Pancreas (tissue), 10 donors: ENCODE results near the gene TMEM30A. TPM values are rescaled to one million over a fixed set of nuclear protein-coding genes. Genes with fewer than 3 reads are reported as not detected.
A peak's percentile ranks its signal among the peaks of the same experiment; 100 is the strongest.

ENCODE experiments used
- ATAC-seq, 4 donors: fragments of 200-7000 bp; cut with Tn5 transposase; one replicate each; pipeline versions ENCODE4 v1.8.0 to v1.9.1; 2020; ENCODE audit warnings: mild to moderate bottlenecking in 4 of 4, moderate library complexity in 4 of 4
- DNase-seq, 6 donors: peaks; one replicate each; pipeline ENCODE4 v3.0.0-alpha.2; 2020
- FAIRE-seq: peaks from 2 replicates; lab custom pipeline; 2012; peaks lifted over from hg19 to GRCh38; lab: Jason Lieb, UNC
- H3K27ac ChIP-seq, 4 donors: fragments of 200-600 bp; sonication (generic); 1 replicate in 3 of 4; 2 replicates in 1 of 4; pipeline versions ENCODE4 v1.5.0 to v1.8.0; 2020
- H3K27me3 ChIP-seq, 4 donors: fragments of 200-600 bp; one replicate each; pipeline ENCODE4 v1.8.0; 2021
- H3K36me3 ChIP-seq, 3 donors: fragments of 200-600 bp; sonication (generic) in 1 of 3; one replicate each; pipeline versions ENCODE4 v1.5.0 to v1.8.0; 2020 to 2021
- H3K4me1 ChIP-seq, 3 donors: fragments of 200-600 bp; one replicate each; pipeline ENCODE4 v1.8.0; 2021
- H3K4me3 ChIP-seq, 4 donors: fragments of 200-600 bp; sonication (generic) in 2 of 4; one replicate each; pipeline versions ENCODE4 v1.5.0 to v1.8.0; 2020 to 2021
- H3K9me3 ChIP-seq, 4 donors: fragments of 200-600 bp; one replicate each; pipeline ENCODE4 v1.8.0; 2021
- WGBS, 2 donors: extraction: QIAGEN DNeasy Blood & Tissue Kit; methylation state at CpG; one replicate each; pipeline ENCODE4 v1.1.7; 2013; 5-methylcytosine and 5-hydroxymethylcytosine counted together
- intact Hi-C, 3 donors: fragments of 100-400 bp; cut with DNase I; formaldehyde crosslinking; loops; one replicate each; pipeline versions ENCODE4 v1.11.1 to v1.14.2; 2022
- polyA plus RNA-seq, 2 donors: library from polyadenylated mRNA; stranded (reverse); fragments of 200-250 nt; gene quantifications; one replicate each; pipeline ENCODE4 v1.2.3, GENCODE V29; 2013
- total RNA-seq, 6 donors: library from RNA; stranded (reverse); fragmentation: NEBNext Ultra II Directional in 4 of 6; extraction: Animal tissue kit (Norgen Biotek cat#: 25700) in 4 of 6; gene quantifications; one replicate each; pipeline versions ENCODE4 v1.2.1 to v1.2.4, GENCODE V29; 2021 to 2023
- TF ChIP-seq, protein P1 (sequence below), 4 donors: fragments of 200-600 bp; sonication (generic) in 3 of 4; IDR thresholded peaks; one replicate each; pipeline versions ENCODE4 v1.5.0 to v1.8.0; 2021; ENCODE audit warnings: antibody characterized with exemption in 4 of 4
- donor health status: healthy with polysubstance abuse.
- donor health status: DM: no; HTN: no; CAD: no; lungs with moderate emphysema.
- donor health status: DM: no; HTN: no; CAD: no.
- donor health status: control.
- donor health status: control.
- donor health status: Bipolar disorder and iron deficiency.
- donor health status: DM: yes; HTN: yes; CAD: no.
- donor health status: DM: no; HTN: no; CAD: no.
- donor health status: DM: no; HTN: no; CAD: no.
- donor health status: DM: yes; HTN: yes; CAD: no.

The TMEM30A gene
- total and polyA plus RNA-seq, 8 donors, result 21.2 to 85.5 (median 66.5) TPM

DNA sequence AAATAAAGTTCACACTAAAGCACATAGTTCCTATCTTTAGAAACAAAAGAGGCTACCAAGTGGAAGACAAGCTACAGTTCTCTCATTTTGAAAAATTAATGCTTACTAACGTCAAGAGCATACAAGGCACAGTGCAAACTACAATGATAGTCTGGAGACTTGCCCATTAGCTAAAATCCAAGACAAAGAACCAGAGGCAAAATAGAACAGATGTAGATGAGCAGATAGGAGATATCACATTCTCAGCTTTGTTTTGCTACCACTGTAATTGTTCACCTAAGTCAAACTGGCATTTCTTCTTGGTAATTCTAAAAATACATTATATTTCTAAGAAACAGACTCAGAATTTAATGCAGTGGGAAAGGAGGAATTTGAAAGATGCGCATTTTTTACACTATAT lies 5.2 kb downstream of the TMEM30A start:
- ATAC-seq (no peak), FAIRE-seq (no peak), DNase-seq (no peak)
- H3K4me3 ChIP-seq, result no peak overlapping the region
- no peak overlapping the region for H3K27ac ChIP-seq
- H3K36me3 ChIP-seq, result no peaks in the 10 kb centered on the region
- H3K27me3 ChIP-seq, result no peaks in the 10 kb centered on the region
- no peaks in the 10 kb centered on the region for H3K9me3 ChIP-seq
- intact Hi-C loops, result no loop called here
- H3K4me1 ChIP-seq, result peaks cover 12 to 47% (median 44%) of the 10 kb centered on the region in 3 donors
- 57 to 59% methylated on average over 2 of the region's 2 CpGs for WGBS, 2 donors
- TF ChIP-seq, protein P1, sequence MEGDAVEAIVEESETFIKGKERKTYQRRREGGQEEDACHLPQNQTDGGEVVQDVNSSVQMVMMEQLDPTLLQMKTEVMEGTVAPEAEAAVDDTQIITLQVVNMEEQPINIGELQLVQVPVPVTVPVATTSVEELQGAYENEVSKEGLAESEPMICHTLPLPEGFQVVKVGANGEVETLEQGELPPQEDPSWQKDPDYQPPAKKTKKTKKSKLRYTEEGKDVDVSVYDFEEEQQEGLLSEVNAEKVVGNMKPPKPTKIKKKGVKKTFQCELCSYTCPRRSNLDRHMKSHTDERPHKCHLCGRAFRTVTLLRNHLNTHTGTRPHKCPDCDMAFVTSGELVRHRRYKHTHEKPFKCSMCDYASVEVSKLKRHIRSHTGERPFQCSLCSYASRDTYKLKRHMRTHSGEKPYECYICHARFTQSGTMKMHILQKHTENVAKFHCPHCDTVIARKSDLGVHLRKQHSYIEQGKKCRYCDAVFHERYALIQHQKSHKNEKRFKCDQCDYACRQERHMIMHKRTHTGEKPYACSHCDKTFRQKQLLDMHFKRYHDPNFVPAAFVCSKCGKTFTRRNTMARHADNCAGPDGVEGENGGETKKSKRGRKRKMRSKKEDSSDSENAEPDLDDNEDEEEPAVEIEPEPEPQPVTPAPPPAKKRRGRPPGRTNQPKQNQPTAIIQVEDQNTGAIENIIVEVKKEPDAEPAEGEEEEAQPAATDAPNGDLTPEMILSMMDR (IDR thresholded peaks at IDR 0.05), result no peak

DNA sequence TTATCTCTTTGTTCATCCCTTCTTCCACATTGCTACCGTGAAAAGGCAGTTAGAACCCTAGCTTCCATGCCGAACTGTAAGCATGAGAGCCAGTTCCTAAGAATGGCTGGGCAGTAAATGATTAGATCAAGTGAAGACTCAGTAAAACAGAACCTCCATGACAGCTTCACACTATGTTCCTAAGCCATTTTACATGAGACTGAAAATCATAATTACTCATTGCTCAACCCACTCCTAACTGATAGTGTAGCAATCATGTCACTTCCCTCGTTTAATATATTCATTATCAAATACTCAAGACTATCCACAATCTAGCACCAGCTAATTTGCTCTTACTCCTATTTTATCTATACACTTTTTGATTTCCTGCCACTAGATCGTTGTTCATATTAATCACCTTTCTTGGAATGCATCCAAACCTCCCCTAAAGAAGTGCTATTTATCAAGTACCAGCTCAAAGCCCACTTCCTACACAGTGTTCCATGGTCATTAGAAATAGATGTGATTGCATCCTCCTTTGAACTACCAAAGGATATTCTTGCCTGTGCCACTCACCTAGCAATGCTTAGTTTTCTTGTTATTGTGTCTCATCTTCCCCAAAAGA lies 6.0 kb downstream of the TMEM30A start:
- TF ChIP-seq, protein P1 (IDR thresholded peaks at IDR 0.05), result no peak
- intact Hi-C loops, result no loop called here
- no peak overlapping the region for H3K27ac ChIP-seq
- no peaks in the 10 kb centered on the region for H3K36me3 ChIP-seq
- H3K9me3 ChIP-seq, result no peaks in the 10 kb centered on the region
- 27 to 29% methylated on average over 4 of the region's 4 CpGs for WGBS, 2 donors
- FAIRE-seq, result no peak
- peaks cover 15 to 56% (median 47%) of the 10 kb centered on the region in 3 donors for H3K4me1 ChIP-seq
- no peak for DNase-seq
- no peak for ATAC-seq
- H3K27me3 ChIP-seq, result no peaks in the 10 kb centered on the region
- no peak overlapping the region for H3K4me3 ChIP-seq

DNA sequence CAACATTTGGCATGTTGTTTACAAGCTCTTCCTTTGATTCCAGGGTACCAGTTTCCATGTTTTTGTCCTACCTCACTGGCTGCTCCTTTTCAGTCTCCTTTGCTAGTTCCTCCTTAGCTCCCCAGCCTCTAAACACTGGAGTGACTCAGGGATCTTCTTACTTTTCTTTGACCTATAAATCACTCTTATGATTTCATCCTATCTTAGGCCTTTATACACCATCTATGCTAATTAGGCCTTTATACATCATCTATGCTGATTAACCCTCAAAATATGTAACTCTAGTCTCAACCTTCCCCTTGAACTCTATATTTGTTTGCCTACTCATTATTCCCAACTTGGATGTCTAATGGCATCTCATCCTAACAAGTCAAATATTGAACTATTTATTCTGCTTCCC lies 9.5 kb downstream of the TMEM30A start:
- TF ChIP-seq, protein P1 (IDR thresholded peaks at IDR 0.05), result no peak
- Histone ChIP-seq H3K27me3 (no peaks in the 10 kb centered on the region), H3K27ac (no peak overlapping the region), H3K9me3 (no peaks in the 10 kb centered on the region), H3K4me1 (peaks cover 26 to 48% (median 34%) of the 10 kb centered on the region in 3 donors), H3K36me3 (no peaks in the 10 kb centered on the region), H3K4me3 (no peak overlapping the region)
- ATAC-seq, result no peak
- intact Hi-C loops, result no loop called here
- FAIRE-seq, result no peak
- no peak for DNase-seq

DNA sequence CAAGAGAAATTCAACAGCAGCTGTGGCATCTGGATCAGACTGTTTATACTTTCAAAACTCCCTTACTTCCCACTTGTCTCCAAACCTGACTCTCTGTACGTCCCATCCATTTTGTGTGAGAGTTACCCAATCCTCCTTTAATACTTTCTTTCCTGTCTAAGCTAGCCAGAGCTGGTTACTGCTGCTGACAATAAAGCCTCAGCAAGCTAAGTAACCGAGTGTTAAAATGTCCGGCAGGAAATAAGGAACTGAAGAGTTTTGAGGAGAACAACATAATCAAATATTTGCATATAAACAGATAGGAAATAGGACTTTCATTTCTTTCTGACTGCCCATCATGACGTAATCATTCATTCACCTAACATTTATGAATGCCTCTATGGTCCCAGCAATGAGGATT lies 11.6 kb downstream of the TMEM30A start:
- no peak for FAIRE-seq
- H3K4me1 ChIP-seq, result peaks cover 20 to 39% (median 25%) of the 10 kb centered on the region in 3 donors

More for the DNA sequence above, 11.6 kb downstream of the TMEM30A start:
- Histone ChIP-seq H3K27me3 (no peaks in the 10 kb centered on the region), H3K27ac (peak overlapping the region in 2 of 4 donors; percentile 6 to 14), H3K4me3 (no peak overlapping the region), H3K36me3 (no peaks in the 10 kb centered on the region), H3K9me3 (no peaks in the 10 kb centered on the region)
- 68 to 78% methylated on average over 4 of the region's 4 CpGs for WGBS, 2 donors
- no peak for DNase-seq
- peak in 2 of 4 donors; percentile 26 to 39 for ATAC-seq
- TF ChIP-seq, protein P1 (IDR thresholded peaks at IDR 0.05), result no peak
- intact Hi-C loops, result no loop called here
